Dermis blood vessel endothelial cell (primary cell): ENCODE results near the gene CHST11. TPM values are rescaled to one million over a fixed set of nuclear protein-coding genes. Genes with fewer than 3 reads are reported as not detected.
"Not testable (repeated sequence)": the region's sequence is repeated elsewhere in the genome, so short reads cannot be mapped to it uniquely, and the experiment has no call there.

ENCODE experiments used
- DNase-seq: peaks from one replicate; pipeline ENCODE4 v3.0.0; 2010
- total RNA-seq: library from RNA; depleted of rRNA; stranded (reverse); fragments of >200 nt; gene quantifications from 2 replicates; pipeline ENCODE4 v1.2.3, GENCODE V29; 2014

CHST11 gene
- total RNA-seq, 1 donor from 2014 or later: 10.0 TPM

DNA sequence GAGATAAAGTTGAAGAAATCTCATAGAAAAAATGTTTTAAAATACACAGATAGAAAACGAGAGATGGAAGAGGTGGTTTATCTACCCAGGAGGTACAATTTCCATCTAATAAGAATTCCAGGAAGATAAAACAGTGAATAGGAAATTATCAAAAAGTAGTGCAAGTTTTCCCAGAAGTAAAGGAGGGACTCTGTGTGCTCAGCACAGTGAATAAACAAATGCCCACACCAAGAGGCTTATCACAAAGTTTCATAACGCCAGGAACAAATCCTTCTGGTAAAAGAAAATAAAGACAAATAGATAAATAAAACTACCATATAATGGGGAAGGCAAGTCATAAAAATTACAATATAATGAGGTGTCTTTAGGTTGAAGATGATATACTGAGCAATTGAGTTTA lies 322.4 kb downstream of the CHST11 start:
- no peak for DNase-seq

DNA sequence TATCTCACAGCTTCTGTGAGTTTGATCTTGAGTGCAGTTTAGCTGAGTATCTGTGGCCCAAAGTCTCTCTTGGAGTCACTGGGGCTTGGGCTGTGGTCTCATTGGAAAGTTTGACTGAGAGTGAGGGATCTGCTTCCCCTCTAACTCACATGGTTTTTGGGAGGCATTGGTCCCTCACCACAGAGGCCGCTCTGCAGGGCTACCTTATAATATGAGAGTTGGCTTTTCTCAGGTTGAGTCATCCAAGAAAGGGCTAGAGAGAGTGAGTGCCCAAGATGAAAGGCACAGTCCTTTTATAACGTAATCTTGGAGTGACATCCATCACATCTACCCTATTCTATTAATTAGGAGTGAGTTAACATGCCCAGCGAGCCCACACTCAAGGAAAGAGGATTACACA lies 325.5 kb downstream of the CHST11 start:
- DNase-seq: no peak

DNA sequence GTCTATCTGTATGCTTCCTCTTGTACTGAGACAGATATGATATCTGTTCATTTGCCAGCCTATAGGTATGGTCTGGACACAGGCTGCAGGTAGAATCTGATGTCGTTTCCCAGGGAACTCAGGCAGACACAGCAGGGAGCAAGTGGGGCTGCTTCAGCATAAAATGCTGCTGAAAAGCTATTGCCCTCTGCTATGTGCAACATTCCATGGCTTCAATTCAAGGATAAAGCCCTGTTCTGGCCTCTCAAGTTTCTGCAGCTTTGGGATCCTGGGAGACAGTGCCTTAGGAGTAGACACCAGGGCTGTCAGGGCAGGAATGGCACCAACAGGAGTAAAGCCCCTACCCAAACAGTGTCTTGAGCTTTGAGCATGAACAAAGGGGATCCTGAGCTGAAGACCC lies 327.8 kb downstream of the CHST11 start:
- no peak for DNase-seq

DNA sequence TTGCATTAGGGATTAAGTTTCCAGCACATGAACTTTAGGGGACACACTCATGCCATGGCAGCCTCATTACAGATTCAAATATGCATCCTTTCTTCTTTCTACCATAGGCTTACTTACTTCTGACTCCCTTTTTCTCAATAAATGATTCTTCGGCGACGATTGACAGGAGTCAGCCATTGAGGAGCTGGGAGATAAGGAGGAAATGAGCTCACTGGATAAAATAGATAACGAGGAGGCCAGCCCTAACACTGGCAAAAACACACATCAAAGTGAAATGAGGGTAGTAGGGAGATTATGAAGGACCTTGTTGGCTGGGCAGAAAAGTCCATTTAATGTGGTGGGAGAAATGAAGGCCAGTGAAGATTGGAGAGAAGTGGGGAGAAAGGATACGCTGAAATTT lies 329.1 kb downstream of the CHST11 start:
- DNase-seq: no peak

DNA sequence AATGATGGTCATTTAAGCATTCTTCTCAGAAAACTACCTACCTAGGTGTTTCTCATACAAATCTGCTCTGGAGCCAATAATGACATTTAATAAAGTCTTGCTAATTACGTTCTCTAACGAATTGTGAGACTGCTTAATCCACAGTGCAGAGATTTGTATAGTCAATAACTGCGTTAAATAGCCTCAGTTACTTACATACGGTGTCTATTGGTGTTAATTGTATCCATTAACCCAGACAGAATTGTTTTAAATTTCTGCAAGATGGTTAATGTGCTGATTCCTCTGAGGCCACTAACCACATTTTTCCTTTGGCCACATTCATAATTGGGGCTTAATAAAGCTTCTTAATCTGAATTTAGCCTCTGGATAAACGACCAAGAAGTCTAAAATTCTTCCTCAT lies 329.6 kb downstream of the CHST11 start:
- DNase-seq: no peak

DNA sequence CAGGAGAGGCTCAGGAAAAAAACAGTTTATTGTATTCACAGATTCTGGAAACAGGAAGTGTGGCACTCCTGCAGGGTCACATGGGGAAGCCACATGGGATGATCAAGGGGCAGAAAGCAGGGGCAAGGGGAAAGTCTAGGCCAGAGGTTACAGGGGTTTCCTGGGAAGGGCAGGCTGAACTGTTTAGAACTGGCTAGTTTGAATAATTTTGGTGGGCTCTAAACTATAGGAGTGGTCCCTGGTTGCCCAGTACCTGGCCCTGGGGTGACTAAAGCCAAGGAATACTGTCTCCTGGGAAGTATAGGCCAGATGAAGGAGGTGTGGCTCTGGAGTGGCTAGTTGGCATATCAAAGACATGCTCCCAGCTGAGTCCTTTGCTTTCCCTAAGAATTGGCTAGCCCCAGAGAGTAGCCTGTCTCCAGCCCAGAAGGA lies 332.1 kb downstream of the CHST11 start:
- no peak for DNase-seq

DNA sequence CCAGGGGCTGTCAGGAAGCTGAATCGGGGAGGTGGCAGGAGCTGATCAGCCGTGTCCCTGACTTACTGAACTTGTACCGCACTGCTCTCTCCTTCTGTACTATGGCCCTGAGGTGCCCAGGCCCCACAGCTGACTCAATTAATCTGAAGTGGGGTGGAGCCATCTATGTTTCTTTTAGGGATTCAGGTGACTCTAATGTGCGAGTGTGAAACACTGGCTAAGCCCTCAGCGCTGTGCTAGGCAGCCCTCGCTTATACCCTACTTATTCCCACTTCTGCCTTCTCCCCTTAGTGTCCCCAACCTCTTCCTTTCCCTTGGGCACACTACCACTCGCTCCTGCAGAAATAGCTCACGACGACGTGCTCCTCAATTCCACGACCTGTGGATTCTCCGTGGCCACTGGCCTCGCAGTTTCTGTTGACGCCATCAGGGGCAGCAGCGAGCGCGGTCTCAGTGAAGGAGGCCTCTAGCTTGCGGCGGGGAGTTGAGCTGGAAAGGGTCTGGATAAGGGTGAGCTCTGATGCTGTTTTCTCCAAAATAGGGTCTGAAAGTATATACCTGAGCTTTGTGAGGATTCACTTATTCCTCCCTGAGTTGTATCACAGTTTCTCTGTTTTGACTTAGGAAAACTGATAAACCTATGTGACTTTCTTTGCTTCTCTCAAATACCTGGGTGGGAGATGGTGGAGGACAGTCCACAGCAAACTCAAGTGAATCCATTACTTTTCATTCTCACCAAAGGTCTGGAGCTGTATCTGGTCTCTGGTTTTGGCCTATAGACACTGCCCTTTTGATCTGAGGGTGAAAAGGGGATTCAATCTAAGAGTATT lies 333.8 kb downstream of the CHST11 start:
- peak; percentile 45 for DNase-seq

DNA sequence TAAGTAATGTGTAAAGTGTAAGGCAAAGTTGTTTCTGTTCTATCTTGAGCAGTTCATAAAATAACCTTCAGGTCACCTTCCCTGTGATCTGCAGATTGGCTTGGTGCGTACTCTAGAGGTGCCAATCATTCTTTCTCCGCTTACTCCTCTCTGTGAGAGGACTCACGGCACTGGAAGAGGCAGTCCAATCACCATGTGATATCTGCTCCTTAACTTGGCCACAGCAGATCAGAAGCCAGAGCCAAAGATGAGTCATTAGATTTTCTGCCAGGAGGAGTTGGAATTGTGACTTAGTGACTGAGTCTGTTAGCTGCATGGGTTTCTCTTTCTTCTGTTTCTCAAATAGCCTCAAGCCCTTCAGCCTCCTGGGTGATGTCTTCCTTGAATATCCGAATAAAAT lies 335.8 kb downstream of the CHST11 start:
- DNase-seq: peak; percentile 51

DNA sequence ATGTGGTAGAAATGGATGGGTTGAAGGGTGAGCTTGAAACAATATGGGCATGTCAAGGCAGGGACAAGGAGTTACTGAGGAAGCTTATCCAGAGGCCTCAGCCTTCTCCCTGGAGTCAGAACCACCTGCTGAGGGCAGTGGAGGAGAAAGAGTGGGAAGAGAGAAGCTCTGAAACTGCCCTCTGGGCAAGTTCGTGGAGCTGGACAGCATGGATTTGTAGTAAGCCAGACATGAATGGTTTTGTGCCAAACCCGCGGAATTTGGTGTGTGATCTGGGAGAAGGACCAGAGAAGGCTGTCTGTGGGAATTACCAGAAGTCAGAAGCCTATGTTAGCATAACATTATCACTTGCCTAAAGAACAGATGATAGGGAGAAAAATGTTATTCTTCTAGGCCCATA lies 336.5 kb downstream of the CHST11 start:
- no peak for DNase-seq

DNA sequence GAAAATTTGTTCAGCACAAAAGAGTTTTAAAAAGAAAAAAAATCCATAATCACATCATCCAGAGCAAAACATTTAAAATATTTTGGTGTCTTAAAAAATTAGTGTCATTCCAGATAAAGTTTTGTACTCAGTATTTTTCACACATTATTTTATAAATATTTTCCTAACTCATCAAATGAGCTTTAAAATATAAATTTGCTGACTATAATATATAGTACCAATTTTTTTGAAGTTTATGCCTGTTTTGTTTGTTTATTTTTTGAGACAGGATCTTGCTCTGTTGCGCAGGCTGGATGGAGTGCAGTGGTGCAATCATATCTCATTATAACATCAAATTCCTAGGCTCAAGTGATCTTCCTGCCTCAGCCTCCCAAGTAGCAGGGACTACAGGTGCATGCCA lies 337.2 kb downstream of the CHST11 start:
- no peak for DNase-seq

DNA sequence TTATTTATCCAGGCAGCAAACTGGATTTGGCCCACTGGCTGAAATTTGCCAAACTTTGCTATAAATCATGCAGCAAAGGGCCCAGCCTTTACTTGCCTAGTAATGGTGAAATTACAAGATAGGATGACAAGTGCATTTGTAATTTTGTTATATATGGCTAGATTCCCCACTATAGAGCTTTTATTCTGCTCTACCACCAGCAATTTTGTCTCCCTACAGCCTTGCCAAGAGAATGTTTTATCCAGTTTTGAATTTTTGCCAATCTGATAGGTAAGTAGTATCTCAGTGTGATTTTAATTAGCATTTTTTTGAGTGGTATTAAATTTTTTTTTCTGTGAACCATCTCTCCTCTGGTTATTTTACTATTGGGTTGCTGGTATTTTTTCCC lies 339.7 kb downstream of the CHST11 start:
- no peak for DNase-seq

DNA sequence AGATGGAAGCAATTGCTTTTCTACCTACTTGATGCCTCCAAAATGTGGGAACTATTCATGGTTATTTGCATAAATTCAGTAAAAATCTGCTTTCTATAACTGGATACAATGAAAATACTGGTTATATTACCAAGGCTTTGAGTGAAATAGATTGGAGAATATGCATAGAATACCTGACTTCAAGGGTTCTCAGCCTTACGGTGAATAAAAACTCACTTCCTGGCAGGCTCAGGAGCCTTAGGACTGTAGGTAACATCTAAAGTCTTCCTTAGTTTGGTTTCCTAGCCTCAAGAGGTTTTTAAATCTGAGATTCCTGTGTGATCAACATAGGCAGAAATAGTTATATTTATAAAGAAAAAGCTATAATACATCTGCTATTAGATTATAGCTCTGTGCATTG lies 342.7 kb downstream of the CHST11 start:
- DNase-seq: no peak

DNA sequence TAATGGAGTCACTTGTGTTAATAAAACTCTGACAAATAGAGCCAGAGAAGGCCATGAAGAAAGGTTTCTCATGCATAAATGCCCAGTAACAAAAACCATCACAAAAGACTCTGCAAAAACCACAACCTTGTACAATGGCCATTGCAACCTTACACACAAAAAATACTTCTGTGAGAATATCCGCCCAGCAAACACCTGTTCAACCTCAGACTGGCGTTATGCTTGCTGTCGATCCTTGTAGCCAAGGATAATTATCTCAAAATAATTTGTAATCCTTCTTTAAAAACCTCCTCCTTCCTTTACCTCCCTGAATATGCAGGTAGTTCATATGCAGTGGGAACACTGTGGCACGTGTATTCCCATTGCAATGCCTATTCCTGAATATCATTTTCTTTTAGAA lies 344.3 kb downstream of the CHST11 start:
- DNase-seq: no peak

DNA sequence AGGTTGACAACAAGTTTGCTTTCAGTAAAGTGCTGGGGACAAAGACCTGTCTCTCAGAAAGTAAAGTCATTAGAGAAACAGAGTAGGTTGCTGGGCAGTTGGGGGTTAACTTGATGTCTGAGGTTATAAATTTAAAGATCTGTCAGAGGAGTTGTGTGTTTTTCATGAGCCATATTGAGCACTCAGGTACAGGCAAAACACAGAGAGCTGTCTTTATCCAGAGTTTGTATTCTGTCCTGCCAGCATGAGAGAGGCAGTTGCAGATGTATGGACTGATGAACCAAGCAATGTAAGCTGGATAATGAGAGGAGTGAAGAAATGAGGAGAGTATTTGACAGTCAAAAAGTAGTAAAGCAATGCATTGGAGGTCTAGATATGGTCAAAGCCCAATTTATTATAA lies 344.7 kb downstream of the CHST11 start:
- DNase-seq: no peak

DNA sequence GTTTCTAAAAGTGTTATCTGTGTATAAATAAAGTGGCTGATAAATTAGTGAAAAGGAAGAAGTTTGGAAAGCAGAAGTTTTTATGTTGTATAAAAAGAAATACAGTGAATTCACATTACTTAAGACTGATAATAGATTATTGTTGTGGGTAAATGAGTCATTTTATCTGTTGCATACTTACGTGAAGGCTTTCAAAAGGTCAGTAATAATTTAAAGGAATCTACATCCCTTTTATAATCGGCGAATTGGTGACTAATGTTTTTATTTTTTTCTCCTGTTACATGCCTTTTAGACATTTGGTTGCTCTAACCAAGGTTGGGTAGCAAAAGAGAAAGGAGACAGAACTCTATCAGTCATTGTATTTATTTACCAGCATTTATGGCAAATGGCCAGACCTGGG lies 345.5 kb downstream of the CHST11 start:
- peak; percentile 4 for DNase-seq

DNA sequence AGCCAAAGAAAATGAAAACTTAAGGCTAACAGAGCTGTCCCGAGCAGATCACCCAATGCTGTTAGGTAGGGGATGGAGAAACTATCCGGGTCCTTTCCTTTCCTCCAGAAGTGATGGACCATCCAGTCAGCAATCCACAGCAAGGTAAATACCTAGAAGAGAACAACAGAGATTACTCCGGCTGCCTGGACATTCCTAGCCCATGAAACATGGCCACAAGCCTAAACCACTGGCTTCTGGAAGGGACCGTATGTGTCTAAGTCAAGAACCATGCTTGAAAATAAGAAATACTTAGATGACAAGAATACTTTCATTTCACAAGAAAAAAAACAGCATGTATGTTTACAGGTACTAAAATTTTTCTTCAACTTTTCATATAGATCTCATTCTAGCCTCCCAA lies 348.4 kb downstream of the CHST11 start:
- no peak for DNase-seq

DNA sequence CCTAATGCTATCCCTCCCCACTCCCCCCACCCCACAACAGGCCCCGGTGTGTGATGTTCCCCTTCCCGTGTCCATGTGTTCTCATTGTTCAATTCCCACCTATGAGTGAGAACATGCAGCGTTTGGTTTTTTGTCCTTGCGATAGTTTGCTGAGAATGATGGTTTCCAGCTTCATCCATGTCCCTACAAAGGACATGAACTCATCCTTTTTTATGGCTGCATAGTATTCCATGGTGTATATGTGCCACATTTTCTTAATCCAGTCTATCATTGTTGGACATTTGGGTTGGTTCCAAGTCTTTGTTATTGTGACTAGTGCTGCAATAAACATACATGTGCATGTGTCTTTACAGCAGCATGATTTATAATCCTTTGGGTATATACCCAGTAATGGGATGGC lies 349.4 kb downstream of the CHST11 start:
- not testable (repeated sequence) for DNase-seq

DNA sequence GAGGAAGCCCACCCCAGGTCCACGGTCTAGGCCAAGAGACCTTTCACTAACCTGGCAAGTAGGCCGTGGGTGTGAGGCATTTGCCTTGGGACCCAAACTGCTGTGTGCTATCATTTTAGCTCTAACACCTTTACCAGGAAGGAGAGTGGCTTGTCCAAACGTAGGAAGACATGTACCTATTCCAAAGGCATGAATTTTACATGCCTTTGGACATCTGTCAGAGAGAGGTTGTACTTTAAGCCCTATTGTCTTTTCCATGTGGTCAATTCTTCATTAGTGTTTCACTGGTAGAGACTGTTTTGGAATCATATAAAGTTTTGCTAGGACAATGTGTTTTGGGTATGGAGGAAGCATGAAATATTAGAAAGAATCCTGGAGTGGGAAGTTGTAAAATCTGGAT lies 352.5 kb downstream of the CHST11 start:
- no peak for DNase-seq

DNA sequence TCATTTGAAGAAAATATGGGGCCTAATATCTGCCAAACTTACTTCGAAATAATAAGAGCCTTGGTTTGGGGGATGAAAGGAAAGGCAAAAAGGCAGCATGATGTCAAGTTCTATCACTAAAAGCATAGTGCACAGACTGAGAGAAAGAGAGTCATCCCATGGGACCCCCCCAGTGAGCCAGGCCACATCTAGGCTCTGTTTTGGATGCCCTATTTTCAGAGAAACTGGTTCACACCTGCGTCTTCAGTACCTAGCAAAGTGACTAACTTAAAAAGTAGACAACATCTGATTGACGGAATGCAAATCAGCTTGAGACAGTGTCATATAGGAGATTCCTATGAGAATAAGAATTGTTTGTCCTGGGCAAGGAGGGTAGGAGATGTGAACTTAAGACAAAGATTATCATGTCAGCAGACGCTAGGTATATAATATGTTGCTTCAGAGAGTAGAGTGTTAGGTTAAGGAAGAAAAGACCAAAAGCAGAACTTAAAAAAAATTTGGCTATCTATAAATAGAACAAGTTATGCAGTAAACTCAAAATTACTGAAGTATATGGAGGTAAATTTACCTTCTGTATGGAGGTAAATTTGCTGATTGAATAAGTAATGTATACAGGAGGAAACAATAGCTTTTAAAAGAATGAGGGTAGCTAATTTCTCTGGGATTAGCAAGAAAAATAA lies 353.1 kb downstream of the CHST11 start:
- no peak for DNase-seq

Other genes starting within 250 kb of the CHST11 start
- 398 and 703 TPM in 2 replicates for gene TXNRD1, start 241.2 kb upstream of the CHST11 start, total RNA-seq
- gene EID3, start 153.2 kb upstream of the CHST11 start, total RNA-seq: 5.4 and 6.8 TPM in 2 replicates